Myocyte (in vitro differentiated cells): ENCODE measurements around the gene DTWD1. TPM values are rescaled to one million over a fixed set of nuclear protein-coding genes. Genes with fewer than 3 reads are reported as not detected.

Experiments
- total RNA-seq: library from RNA; depleted of rRNA; stranded (reverse); fragments of >200 nt; gene quantifications from 2 replicates; pipeline ENCODE4 v1.2.3, GENCODE V29; 2014

Gene DTWD1
- total RNA-seq, 1 donor from 2014 or later, result 38.1 TPM

Other genes with a start within 250 kb of the DTWD1 start
- 39.2 and 69.2 TPM in 2 replicates for gene FGF7, start 197.8 kb upstream of the DTWD1 start, total RNA-seq
- 19.9 and 35.6 TPM in 2 replicates for gene FAM227B, start 230 bp upstream of the DTWD1 start, total RNA-seq